ENCODE data around the gene NAA40.

Gene NAA40

DNA sequence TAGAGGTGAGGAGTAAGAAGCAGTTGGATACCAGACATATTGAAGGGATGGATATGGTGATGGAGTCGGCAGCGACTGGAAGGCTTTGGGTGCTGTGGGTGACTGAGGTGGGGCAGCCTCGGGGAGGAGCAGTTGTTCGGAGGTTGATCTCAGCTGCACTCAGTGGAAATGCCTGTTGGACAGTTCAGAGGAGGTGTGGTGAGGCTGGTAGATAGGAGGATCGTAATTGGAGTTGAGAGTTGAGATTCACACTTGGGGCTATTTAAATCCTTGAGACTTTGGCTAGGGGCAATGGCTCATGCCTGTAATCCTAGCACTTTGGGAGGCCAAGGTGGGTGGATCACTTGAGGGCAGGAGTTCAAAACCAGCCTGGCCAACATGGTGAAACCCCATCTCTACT is 54.3 kb downstream of the NAA40 start:
- DNase-seq = no peak

- DNase-seq = no peak
Measured at GRCh38 chr11:63993993-63994392, 55.2 kb downstream of the NAA40 start.

DNA sequence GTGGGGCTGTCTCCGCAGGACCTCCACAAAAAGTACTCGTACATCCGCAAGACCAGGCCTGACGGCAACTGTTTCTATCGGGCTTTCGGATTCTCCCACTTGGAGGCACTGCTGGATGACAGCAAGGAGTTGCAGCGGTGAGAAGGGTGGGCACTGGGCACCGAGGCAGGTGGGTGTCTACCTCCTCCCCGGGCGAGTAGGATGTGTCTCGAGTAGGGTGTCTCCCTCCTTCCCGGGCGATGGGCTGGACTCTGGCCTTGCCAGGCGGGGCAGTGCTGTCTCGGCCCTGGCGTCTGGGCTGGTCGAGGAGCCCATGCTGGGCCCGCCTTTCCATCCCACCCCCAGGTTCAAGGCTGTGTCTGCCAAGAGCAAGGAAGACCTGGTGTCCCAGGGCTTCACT is 57.7 kb downstream of the NAA40 start:
- no peak for DNase-seq

DNA sequence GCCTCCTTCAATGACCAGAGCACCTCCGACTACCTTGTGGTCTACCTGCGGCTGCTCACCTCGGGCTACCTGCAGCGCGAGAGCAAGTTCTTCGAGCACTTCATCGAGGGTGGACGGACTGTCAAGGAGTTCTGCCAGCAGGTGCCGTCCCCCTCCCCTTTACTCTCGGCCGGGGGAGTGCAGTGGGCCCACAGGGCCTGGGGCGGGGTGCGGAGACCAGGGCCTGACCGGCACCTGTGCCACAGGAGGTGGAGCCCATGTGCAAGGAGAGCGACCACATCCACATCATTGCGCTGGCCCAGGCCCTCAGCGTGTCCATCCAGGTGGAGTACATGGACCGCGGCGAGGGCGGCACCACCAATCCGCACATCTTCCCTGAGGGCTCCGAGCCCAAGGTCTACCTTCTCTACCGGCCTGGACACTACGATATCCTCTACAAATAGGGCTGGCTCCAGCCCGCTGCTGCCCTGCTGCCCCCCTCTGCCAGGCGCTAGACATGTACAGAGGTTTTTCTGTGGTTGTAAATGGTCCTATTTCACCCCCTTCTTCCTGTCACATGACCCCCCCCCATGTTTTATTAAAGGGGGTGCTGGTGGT is 58.4 kb downstream of the NAA40 start:
- no peak for DNase-seq

DNA sequence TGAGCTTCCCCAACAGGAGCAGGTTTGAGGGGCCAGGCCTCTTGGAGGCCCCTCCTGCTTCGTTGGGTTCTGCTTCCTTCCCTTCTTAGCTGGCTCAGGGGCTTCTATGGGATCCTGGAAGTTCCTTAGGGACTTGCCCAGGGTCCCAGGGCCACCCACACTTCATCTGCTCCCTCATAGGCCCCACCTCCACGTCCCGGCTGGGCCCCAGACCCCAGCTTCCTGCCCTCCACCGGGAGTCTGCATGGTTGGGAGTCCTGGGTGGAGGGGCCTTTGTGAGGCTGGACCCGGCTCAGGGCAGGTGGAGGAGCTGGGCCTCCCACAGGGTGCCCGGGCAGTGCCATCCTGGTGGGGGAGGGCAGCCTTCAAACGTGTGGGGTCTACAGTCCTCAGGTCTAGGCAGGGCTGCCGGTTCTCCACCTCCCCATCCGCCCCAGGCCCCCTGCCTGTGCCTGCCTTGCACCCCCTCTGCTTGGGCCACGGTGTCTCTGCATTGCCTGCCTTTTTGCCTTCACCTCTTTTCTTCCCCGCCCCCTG is 59.1 kb downstream of the NAA40 start:
- DNase-seq = no peak

DNA sequence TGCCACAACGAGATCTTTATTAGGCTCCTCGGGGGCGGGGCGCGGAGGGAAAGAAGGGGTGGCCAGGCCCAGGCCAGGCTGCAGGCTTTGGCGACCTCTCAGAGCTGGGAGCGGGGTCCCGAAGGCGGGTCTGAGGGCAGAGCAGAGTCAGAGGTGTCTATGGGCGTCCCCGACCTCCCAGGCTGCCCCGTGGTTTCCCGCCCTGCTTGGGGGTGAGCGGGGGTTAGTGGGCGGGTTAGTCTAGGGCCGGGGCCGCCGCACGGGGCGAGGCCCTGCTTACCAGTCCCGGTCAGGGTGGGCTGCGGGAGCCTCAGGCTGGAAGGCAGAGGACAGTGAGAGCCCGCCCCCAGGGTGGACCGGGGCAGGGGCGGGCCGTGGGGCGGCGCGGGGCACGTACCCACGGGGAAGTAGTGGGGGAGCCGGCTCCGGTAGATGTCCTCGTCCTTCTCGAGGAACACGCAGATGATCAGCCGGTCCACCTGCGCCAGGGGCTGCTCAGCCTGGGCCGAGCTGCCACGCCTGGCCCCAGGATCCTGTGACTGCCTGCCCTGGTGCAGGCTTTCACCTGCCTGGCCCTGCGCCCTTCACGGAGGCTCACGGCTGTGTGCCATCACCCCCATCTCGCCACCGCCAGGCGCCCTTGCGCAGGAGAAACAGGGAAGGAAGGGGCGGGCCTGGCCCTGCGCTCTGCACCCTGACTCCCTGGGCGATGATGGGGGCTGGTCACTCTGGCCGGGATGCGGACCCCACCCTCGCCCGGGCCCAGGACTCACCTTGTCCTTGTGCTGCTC is 60.0 kb downstream of the NAA40 start:
- no peak for DNase-seq

DNA sequence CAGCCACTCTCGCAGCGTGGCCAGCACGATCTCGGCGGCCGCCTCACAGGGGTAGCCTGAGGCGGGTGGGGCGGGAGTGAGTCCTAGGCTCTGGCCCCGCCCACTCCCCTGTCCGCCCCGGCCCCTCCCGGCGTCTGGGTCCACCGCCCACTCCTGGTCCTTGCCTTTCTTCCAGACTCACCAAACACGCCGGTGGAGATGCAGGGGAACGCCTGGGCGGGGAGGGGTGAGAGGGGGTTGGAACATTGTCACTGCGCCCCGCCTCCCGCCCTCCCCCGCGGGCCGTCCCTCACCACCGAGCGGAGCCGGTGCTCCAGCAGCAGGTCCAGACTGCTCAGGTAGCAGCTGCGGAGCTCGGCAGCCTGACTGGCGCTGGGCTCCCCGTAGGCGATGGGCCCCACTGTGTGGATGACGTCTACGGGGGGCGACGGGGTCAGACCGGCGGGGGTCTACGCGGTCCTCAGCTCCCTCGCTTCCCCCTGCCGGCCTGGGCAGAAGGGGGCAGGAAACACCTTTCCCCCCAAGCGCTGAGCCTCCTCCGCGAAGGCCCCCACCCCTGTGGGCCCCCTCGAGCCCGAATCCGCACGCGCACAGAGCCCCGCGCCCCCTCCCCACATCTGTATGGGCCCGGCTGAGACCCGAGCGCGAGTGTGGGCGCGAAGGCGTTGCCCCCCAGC is 60.7 kb downstream of the NAA40 start:
- DNase-seq = peak; percentile 71

DNA sequence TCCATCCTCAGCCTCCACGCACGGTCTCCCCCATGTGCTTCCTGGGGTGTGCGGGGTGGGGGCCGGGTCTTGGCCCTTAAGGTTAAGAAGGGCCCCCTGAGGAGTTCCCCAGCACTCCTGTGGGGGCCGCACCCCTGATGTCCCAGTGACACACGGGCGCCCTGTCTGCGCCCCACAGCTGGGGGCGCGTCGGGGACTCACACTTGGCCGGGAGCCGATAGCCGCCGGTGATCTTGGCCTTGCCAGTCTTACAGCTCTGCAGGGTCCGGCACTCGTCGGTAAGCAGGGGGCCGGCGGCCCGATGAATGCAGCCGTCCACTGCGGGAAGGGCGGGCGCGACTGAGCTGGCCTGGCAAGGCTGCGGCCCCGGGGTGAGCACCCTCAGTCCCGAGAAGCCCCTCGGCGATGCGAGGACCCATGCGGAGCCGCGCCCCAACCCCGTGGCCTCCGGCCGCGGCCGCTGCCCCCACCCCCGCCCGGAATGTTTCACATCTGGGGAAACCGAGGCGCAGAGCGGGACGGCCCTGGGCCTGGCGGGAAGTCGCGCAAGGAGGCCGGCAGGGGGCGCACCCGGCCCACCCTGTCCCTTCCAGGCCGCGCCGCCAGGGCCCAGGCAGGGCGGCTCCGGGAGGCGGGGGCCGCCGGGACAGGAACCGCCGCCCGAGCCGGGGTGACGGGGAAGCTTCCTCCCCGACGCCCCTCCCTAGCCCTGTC is 61.4 kb downstream of the NAA40 start:
- DNase-seq = peak; percentile 82

GRCh38 chr11:64000740-64001483 is 62.1 kb downstream of the NAA40 start:
- DNase-seq = no peak

- no peak for DNase-seq
Measured at GRCh38 chr11:64001484-64002420, 63.0 kb downstream of the NAA40 start.

DNA sequence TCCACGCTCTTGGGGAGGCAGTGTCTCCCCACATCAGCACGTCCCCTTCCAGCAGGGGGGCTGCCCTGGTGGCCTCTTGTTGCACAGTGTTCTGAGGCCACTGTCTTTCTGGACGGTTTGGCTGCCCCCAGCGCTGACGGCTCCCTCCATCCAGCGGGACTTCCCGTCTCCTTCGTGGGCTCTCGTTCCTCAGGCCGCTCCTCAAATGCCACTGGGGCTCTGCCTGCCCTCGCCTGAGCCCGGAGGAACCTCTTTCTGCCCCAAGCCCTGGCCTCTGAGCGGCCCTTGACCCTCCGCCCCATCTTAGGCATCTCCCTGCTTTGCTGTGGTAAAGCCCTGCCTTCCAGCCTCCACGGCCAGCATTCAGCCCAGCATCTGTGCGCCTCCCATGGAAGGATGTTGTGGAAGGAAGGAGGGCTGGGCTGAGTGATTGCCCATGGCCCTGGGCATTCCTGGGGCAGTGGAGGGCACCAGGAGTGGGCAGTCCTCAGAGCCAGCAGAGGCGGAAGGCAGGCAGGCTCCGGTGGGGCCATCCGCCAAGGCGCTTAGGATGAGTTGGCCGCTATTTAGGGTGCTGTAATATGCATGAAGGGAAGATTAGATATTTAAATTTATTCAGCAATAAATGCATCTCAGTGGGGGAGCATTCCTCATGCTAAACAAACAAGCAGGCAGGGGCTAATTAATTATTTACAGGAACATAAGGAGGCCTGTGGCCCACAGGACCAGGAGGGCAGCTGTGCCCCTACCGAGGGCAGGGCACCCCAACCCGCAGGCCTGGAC is 65.2 kb downstream of the NAA40 start:
- no peak for DNase-seq

DNA sequence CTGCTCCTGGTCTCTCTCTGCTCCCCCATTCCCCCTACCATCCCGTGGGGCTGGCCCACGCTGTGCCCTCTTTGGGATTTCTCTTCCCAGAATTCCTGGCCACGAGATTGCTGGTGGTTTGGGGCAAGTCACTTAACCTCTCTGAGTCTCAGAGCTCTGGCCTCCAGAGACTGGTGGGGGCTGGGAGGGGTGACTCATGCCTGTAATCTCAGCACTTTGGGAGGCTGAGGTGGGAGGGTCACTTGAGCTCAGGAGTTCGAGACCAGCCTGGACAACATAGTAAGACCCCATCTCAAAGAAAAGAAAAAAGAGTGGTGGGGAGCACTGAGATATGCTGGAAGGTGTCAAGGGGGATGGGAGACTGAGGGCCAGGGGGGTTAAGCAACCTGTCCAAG is 65.8 kb downstream of the NAA40 start:
- no peak for DNase-seq

GRCh38 chr11:64005691-64006090 is 66.9 kb downstream of the NAA40 start:
- no peak for DNase-seq

DNA sequence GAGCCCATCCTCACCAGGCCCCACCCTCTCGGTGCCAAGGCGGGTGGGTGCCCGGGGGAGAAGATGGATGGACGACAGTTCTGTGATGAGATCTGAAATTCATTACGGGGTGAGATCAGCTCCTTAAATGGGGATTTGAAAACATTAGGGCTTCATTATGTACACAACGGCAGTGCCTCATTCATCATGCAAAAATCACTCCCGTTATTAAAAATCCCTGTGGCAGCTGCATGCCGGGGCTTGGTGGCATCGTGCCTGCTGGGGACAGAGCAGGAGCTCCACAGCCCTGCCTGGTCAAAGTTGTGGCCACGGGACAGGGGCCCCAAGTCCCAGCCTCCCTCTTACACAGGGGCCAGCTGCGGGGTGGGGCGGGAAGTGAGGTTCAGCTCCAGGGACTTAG is 67.6 kb downstream of the NAA40 start:
- no peak for DNase-seq
